B cell (primary cell): ENCODE results near the gene SGCD. TPM values are rescaled to one million over a fixed set of nuclear protein-coding genes. Genes with fewer than 3 reads are reported as not detected.

Source experiments
- ATAC-seq: fragments of 200-7000 bp; cut with Tn5 transposase; one replicate; pipeline ENCODE4 v1.10.0; 2021; ENCODE audit warnings: low read depth, mild to moderate bottlenecking, moderate number of reproducible peaks, moderate library complexity
- CTCF ChIA-PET: fragments of 350-600 bp; sonication (Branson Sonifier 250); formaldehyde crosslinking; loops from one replicate; lab custom pipeline; 2021; ENCODE audit warnings: antibody characterized with exemption, inconsistent platforms; lab: Charles Lee
- POLR2A ChIA-PET: fragments of 350-600 bp; sonication (Branson Sonifier 250); formaldehyde crosslinking; loops from one replicate; lab custom pipeline; 2021; ENCODE audit warnings: antibody characterized with exemption; lab: Charles Lee
- DNase-seq: peaks from one replicate; pipeline ENCODE4 v3.0.0; 2013
- H2AFZ ChIP-seq: 2 replicates; pipeline ENCODE4 v1.6.1; 2012; ENCODE audit warnings: mild to moderate bottlenecking, low read depth, low read length; ENCODE audit not compliant: insufficient read depth, poor library complexity, severe bottlenecking
- H3K27ac ChIP-seq, 2 donors: 1 replicate in 1 of 2; 2 replicates in 1 of 2; pipeline ENCODE4 v1.5.1; 2012 to 2013; ENCODE audit warnings: low read length in 2 of 2, mild to moderate bottlenecking in 2 of 2, moderate library complexity in 1 of 2
- H3K27me3 ChIP-seq, 4 experiments: fragments of 200-600 bp in 1 of 4; sonication (generic) in 1 of 4; replicated peaks in 1 of 4; 1 replicate in 2 of 4; 2 replicates in 2 of 4; pipeline versions ENCODE4 v1.6.1 to v1.7.0; 2013 to 2016; ENCODE audit warnings: low read length in 3 of 4, mild to moderate bottlenecking in 2 of 4, mixed read lengths in 1 of 4, moderate library complexity in 1 of 4; ENCODE audit not compliant: insufficient read depth in 4 of 4, control insufficient read depth in 3 of 4; ENCODE audit errors: control extremely low read depth in 1 of 4
- H3K36me3 ChIP-seq, 2 experiments: replicated peaks in 1 of 2; 1 replicate in 1 of 2; 2 replicates in 1 of 2; pipeline versions ENCODE4 v1.6.1 to v1.7.1; 2013; ENCODE audit warnings: low read length in 1 of 2; ENCODE audit not compliant: insufficient read depth in 2 of 2, control insufficient read depth in 1 of 2; ENCODE audit errors: control extremely low read depth in 1 of 2, extremely low read depth in 1 of 2
- H3K4me1 ChIP-seq, 2 donors: fragments of 200-600 bp in 1 of 2; sonication (generic) in 1 of 2; 1 replicate in 1 of 2; 2 replicates in 1 of 2; pipeline versions ENCODE4 v1.5.1 to v1.6.1; 2013 to 2017; ENCODE audit warnings: low read length in 2 of 2; ENCODE audit not compliant: control insufficient read depth in 2 of 2, insufficient read depth in 2 of 2
- H3K4me2 ChIP-seq: replicated peaks from 2 replicates; pipeline ENCODE3; 2012; ENCODE audit warnings: mild to moderate bottlenecking, low read depth, low read length; ENCODE audit not compliant: poor library complexity, severe bottlenecking
- H3K4me3 ChIP-seq, 5 experiments: fragments of 200-600 bp in 1 of 5; sonication (generic) in 1 of 5; 1 replicate in 3 of 5; 2 replicates in 2 of 5; pipeline versions ENCODE4 v1.5.1 to v1.7.0; 2011 to 2016; ENCODE audit warnings: low read length in 4 of 5, mild to moderate bottlenecking in 4 of 5, low read depth in 2 of 5, control low read depth in 1 of 5, moderate library complexity in 1 of 5; ENCODE audit not compliant: insufficient read depth in 1 of 5; ENCODE audit errors: control extremely low read depth in 1 of 5, extremely low read depth in 1 of 5
- H3K79me2 ChIP-seq: fragments of 200-600 bp; sonication (generic); one replicate; pipeline ENCODE4 v1.6.0; 2016; ENCODE audit warnings: low read length; ENCODE audit not compliant: control insufficient read depth, insufficient read depth
- H3K9ac ChIP-seq: fragments of 200-600 bp; sonication (generic); 2 replicates; pipeline ENCODE4 v1.6.1; 2017; ENCODE audit warnings: mild to moderate bottlenecking, low read length, moderate library complexity
- H3K9me3 ChIP-seq, 3 donors: one replicate each; pipeline versions ENCODE4 v1.6.1 to v1.7.1; 2013; ENCODE audit warnings: low read length in 2 of 3; ENCODE audit not compliant: control insufficient read depth in 2 of 3, insufficient read depth in 1 of 3; ENCODE audit errors: control extremely low read depth in 1 of 3
- H4K20me1 ChIP-seq: 2 replicates; pipeline ENCODE4 v1.6.0; 2012; ENCODE audit warnings: mild to moderate bottlenecking, low read length; ENCODE audit not compliant: insufficient read depth, control insufficient read depth, poor library complexity, severe bottlenecking
- H3K27ac Mint-ChIP-seq: one replicate; pipeline ENCODE4 v1.8.0; 2021; ENCODE audit warnings: mixed read lengths
- H3K27me3 Mint-ChIP-seq: one replicate; pipeline ENCODE4 v1.8.0; 2021; ENCODE audit warnings: mixed read lengths
- H3K4me1 Mint-ChIP-seq: one replicate; pipeline ENCODE4 v1.8.0; 2021; ENCODE audit warnings: mixed read lengths
- H3K4me3 Mint-ChIP-seq: one replicate; pipeline ENCODE4 v1.8.0; 2021; ENCODE audit warnings: mixed read lengths
- H3K9me3 Mint-ChIP-seq: one replicate; pipeline ENCODE4 v1.8.0; 2022; ENCODE audit warnings: mixed read lengths; ENCODE audit not compliant: insufficient read depth
- EZH2 ChIP-seq: IDR thresholded peaks from 2 replicates; pipeline ENCODE4 v1.6.1; 2012; ENCODE audit warnings: borderline replicate concordance, low read depth, mild to moderate bottlenecking, moderate library complexity, low read length; ENCODE audit not compliant: insufficient read depth, poor library complexity, severe bottlenecking
- WGBS: methylation state at CpG from one replicate; pipeline ENCODE4 v1.1.5; 2013; ENCODE audit warnings: missing lambda C conversion rate; ENCODE audit not compliant: insufficient coverage; 5-methylcytosine and 5-hydroxymethylcytosine counted together
- intact Hi-C: fragments of 100-400 bp; cut with micrococcal nuclease; formaldehyde crosslinking; loops from one replicate; pipeline ENCODE4 v1.10.0; 2022
- polyA plus RNA-seq: library from polyadenylated mRNA; depleted of rRNA; stranded (reverse); fragments of >200 nt; gene quantifications from 2 replicates; pipeline ENCODE4 v1.2.3, GENCODE V29; 2012
- total RNA-seq, 2 donors: library from RNA; stranded (reverse); fragments of 120-200 nt in 1 of 2; gene quantifications; 1 replicate in 1 of 2; 2 replicates in 1 of 2; pipeline versions ENCODE4 v1.2.3 to v1.2.4, GENCODE V29; 2013 to 2022
- TF ChIP-seq, protein P1 (sequence below): fragments of 200-600 bp; IDR thresholded peaks from one replicate; pipeline ENCODE4 v1.8.0; 2022; ENCODE audit warnings: antibody characterized with exemption, mild to moderate bottlenecking

Gene SGCD
- total and polyA plus RNA-seq, 2 donors (not counting 1 experiment from before 2014, with no cell fraction given), result not detected

DNA sequence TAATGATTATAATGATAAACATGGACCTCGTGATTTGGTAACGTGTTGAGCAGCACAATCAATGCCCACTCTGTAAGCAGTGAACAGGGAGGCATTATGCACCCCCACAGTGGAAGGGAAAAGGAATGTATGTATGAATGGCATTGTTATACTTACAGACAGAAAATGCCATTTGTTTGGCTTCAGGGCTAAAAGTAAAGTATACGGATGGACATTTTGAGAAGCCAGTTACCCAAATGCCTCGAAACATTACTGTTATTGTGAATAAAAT, 262.9 kb downstream of the SGCD start:
- WGBS, result no CpG with 5 or more reads among the region's 4 CpGs
- Mint-ChIP-seq H3K4me3 (no peak overlapping the region), H3K27ac (no peak overlapping the region), H3K9me3 (no peaks in the 10 kb centered on the region), H3K4me1 (no peaks in the 10 kb centered on the region), H3K27me3 (peaks cover 19% of the 10 kb centered on the region)
- Histone ChIP-seq H3K9ac (no peak overlapping the region), H4K20me1 (no peaks in the 10 kb centered on the region), H3K9me3 (no peaks in the 10 kb centered on the region), H3K79me2 (no peaks in the 10 kb centered on the region), H3K36me3 (no peaks in the 10 kb centered on the region), H3K4me2 (no peak overlapping the region), H3K27ac (no peak overlapping the region), H3K4me3 (no peak overlapping the region), H2AFZ (no peak overlapping the region), H3K4me1 (no peaks in the 10 kb centered on the region), H3K27me3 (peaks cover 0 to 3% (median 0%) of the 10 kb centered on the region in 4 experiments)
- intact Hi-C loops, result no loop called here
- TF ChIP-seq, protein P1, sequence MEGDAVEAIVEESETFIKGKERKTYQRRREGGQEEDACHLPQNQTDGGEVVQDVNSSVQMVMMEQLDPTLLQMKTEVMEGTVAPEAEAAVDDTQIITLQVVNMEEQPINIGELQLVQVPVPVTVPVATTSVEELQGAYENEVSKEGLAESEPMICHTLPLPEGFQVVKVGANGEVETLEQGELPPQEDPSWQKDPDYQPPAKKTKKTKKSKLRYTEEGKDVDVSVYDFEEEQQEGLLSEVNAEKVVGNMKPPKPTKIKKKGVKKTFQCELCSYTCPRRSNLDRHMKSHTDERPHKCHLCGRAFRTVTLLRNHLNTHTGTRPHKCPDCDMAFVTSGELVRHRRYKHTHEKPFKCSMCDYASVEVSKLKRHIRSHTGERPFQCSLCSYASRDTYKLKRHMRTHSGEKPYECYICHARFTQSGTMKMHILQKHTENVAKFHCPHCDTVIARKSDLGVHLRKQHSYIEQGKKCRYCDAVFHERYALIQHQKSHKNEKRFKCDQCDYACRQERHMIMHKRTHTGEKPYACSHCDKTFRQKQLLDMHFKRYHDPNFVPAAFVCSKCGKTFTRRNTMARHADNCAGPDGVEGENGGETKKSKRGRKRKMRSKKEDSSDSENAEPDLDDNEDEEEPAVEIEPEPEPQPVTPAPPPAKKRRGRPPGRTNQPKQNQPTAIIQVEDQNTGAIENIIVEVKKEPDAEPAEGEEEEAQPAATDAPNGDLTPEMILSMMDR, result no peak
- TF ChIP-seq EZH2, result no peak
- POLR2A ChIA-PET, result no interaction called here
- DNase-seq (no peak), ATAC-seq (no peak)
- CTCF ChIA-PET, result no interaction called here

DNA sequence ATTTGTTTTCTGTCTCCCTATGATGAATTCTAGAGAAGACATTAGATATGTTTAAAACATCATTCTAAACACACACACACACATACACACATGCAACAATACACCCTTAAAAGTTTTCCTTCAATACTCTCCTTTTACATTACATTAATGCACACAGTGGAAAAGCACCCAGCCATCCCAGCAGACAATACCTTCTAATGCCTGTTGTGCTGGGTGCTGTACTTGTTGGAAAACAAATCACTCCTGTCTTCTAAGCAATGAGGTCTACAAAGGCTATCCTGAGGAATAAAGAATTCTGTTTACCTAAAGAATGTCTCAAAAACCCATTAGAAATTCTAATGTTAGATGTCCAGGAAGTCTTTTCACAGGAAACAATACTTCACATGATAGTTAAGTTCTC, 264.0 kb downstream of the SGCD start:
- no peak overlapping the region for H3K4me3 Mint-ChIP-seq

More for the DNA sequence above, 264.0 kb downstream of the SGCD start:
- Histone ChIP-seq H3K36me3 (no peaks in the 10 kb centered on the region), H3K4me2 (no peak overlapping the region), H3K9me3 (no peaks in the 10 kb centered on the region), H2AFZ (no peak overlapping the region), H3K27ac (no peak overlapping the region), H3K4me1 (no peaks in the 10 kb centered on the region), H3K4me3 (no peak overlapping the region), H4K20me1 (no peaks in the 10 kb centered on the region), H3K79me2 (no peaks in the 10 kb centered on the region), H3K9ac (no peak overlapping the region), H3K27me3 (peaks cover 0 to 3% (median 0%) of the 10 kb centered on the region in 4 experiments)
- POLR2A ChIA-PET, result no interaction called here
- Mint-ChIP-seq H3K4me1 (no peaks in the 10 kb centered on the region), H3K27ac (no peak overlapping the region), H3K9me3 (no peaks in the 10 kb centered on the region), H3K27me3 (peaks cover 19% of the 10 kb centered on the region)
- DNase-seq (no peak), ATAC-seq (no peak)
- CTCF ChIA-PET, result no interaction called here
- intact Hi-C loops, result no loop called here
- TF ChIP-seq, protein P1, result no peak
- no peak for TF ChIP-seq EZH2
